Liver (tissue), 9 donors: ENCODE measurements around the gene TSHZ3. TPM values are rescaled to one million over a fixed set of nuclear protein-coding genes. Genes with fewer than 3 reads are reported as not detected.

Experiments
- DNase-seq: peaks from one replicate; pipeline ENCODE4 v3.0.0-alpha.2; 2017; ENCODE audit warnings: low spot score
- H3K27ac ChIP-seq, 2 donors: one replicate each; pipeline ENCODE4 v1.7.0; 2013; ENCODE audit warnings: inconsistent platforms in 2 of 2, low read length in 2 of 2, control low read depth in 1 of 2, low read depth in 1 of 2, mild to moderate bottlenecking in 1 of 2
- H3K27me3 ChIP-seq, 4 donors: one replicate each; pipeline versions ENCODE4 v1.6.1 to v1.7.0; 2013; ENCODE audit warnings: low read length in 3 of 4, inconsistent platforms in 1 of 4, mild to moderate bottlenecking in 1 of 4, moderate library complexity in 1 of 4; ENCODE audit not compliant: control insufficient read depth in 4 of 4, insufficient read depth in 4 of 4
- H3K36me3 ChIP-seq, 4 donors: one replicate each; pipeline versions ENCODE4 v1.6.1 to v1.7.0; 2013; ENCODE audit warnings: low read length in 3 of 4, mild to moderate bottlenecking in 3 of 4, low read depth in 1 of 4, moderate library complexity in 1 of 4; ENCODE audit not compliant: control insufficient read depth in 4 of 4, insufficient read depth in 3 of 4
- H3K4me1 ChIP-seq, 4 donors: one replicate each; pipeline versions ENCODE4 v1.6.1 to v1.7.0; 2013; ENCODE audit warnings: low read length in 3 of 4, mild to moderate bottlenecking in 3 of 4, moderate library complexity in 1 of 4; ENCODE audit not compliant: control insufficient read depth in 4 of 4, insufficient read depth in 4 of 4
- H3K4me3 ChIP-seq, 3 donors: one replicate each; pipeline versions ENCODE4 v1.6.1 to v1.7.0; 2013; ENCODE audit warnings: low read length in 3 of 3, control low read depth in 1 of 3, low read depth in 1 of 3, mild to moderate bottlenecking in 1 of 3
- H3K9ac ChIP-seq, 2 donors: one replicate each; pipeline ENCODE4 v1.7.0; 2013; ENCODE audit warnings: low read length in 2 of 2, mild to moderate bottlenecking in 2 of 2, moderate library complexity in 2 of 2, control low read depth in 1 of 2, low read depth in 1 of 2
- H3K9me3 ChIP-seq, 4 donors: one replicate each; pipeline versions ENCODE4 v1.6.1 to v1.7.0; 2013; ENCODE audit warnings: low read length in 3 of 4; ENCODE audit not compliant: control insufficient read depth in 4 of 4
- ATF3 ChIP-seq: IDR thresholded peaks from 2 replicates; pipeline ENCODE4 v1.6.1; 2016; ENCODE audit warnings: antibody characterized with exemption
- EGR1 ChIP-seq, 2 donors: IDR thresholded peaks; 2 replicates each; pipeline ENCODE4 v1.6.1; 2016 to 2018; ENCODE audit warnings: antibody characterized with exemption in 2 of 2, low read depth in 2 of 2
- FOXA1 ChIP-seq: IDR thresholded peaks from 2 replicates; pipeline ENCODE4 v1.6.1; 2016; ENCODE audit warnings: antibody characterized with exemption
- FOXA2 ChIP-seq: IDR thresholded peaks from 2 replicates; pipeline ENCODE4 v1.6.1; 2016; ENCODE audit warnings: antibody characterized with exemption
- GABPA ChIP-seq, 2 donors: IDR thresholded peaks in 1 of 2; conservative IDR thresholded peaks in 1 of 2; 2 replicates each; pipeline ENCODE4 v1.6.1; 2016; ENCODE audit warnings: antibody characterized with exemption in 2 of 2, mild to moderate bottlenecking in 1 of 2, moderate library complexity in 1 of 2
- HNF4A ChIP-seq, 2 donors: conservative IDR thresholded peaks; 2 replicates each; pipeline ENCODE4 v1.6.1; 2016; ENCODE audit warnings: antibody characterized with exemption in 2 of 2, mild to moderate bottlenecking in 2 of 2
- HNF4G ChIP-seq: IDR thresholded peaks from 2 replicates; pipeline ENCODE4 v1.6.1; 2016; ENCODE audit warnings: antibody characterized with exemption
- JUND ChIP-seq, 2 donors: IDR thresholded peaks; 2 replicates each; pipeline ENCODE4 v1.6.1; 2016; ENCODE audit warnings: antibody characterized with exemption in 2 of 2
- MAX ChIP-seq: IDR thresholded peaks from 2 replicates; pipeline ENCODE4 v1.6.1; 2016; ENCODE audit warnings: antibody characterized with exemption
- NR2F2 ChIP-seq: IDR thresholded peaks from 2 replicates; pipeline ENCODE4 v1.6.1; 2016; ENCODE audit warnings: antibody characterized with exemption
- RAD21 ChIP-seq, 2 donors: IDR thresholded peaks; 2 replicates each; pipeline ENCODE4 v1.6.1; 2016; ENCODE audit warnings: antibody characterized with exemption in 2 of 2, mild to moderate bottlenecking in 2 of 2
- RXRA ChIP-seq, 2 donors: IDR thresholded peaks; 2 replicates each; pipeline ENCODE4 v1.6.1; 2017 to 2018; ENCODE audit warnings: antibody characterized with exemption in 2 of 2, mild to moderate bottlenecking in 1 of 2
- SP1 ChIP-seq: IDR thresholded peaks from 2 replicates; pipeline ENCODE4 v1.6.1; 2018; ENCODE audit warnings: antibody characterized with exemption, mild to moderate bottlenecking
- TAF1 ChIP-seq: conservative IDR thresholded peaks from 2 replicates; pipeline ENCODE4 v1.6.1; 2016; ENCODE audit warnings: antibody characterized with exemption, mild to moderate bottlenecking
- YY1 ChIP-seq: IDR thresholded peaks from 2 replicates; pipeline ENCODE4 v1.6.1; 2016; ENCODE audit warnings: antibody characterized with exemption, mild to moderate bottlenecking
- ZBTB33 ChIP-seq: IDR thresholded peaks from 2 replicates; pipeline ENCODE4 v1.6.1; 2016; ENCODE audit warnings: antibody characterized with exemption
- WGBS: extraction: QIAGEN DNeasy Blood & Tissue Kit; methylation state at CpG from one replicate; pipeline ENCODE4 v1.1.7; 2013; 5-methylcytosine and 5-hydroxymethylcytosine counted together
- polyA plus RNA-seq, 2 donors: library from polyadenylated mRNA; stranded (reverse) in 1 of 2; unstranded in 1 of 2; fragments of 200-250 nt in 1 of 2; fragments of >200 nt in 1 of 2; fragmentation: Nextera tagmentation in 1 of 2; extraction: Ambion mirVana in 1 of 2; gene quantifications; one replicate each; pipeline versions ENCODE4 v1.2.1 to v1.2.3, GENCODE V29; 2013 to 2015
- total RNA-seq, 2 donors: library from RNA; depleted of rRNA; stranded (reverse); fragments of >200 nt; gene quantifications; one replicate each; pipeline ENCODE4 v1.2.3, GENCODE V29; 2014
- TF ChIP-seq, protein P1 (sequence below): fragments of 150-350 bp; IDR thresholded peaks from 2 replicates; pipeline ENCODE4 v1.5.1; 2017; ENCODE audit warnings: improper control_type of control experiment, low read depth, low read length; ENCODE audit not compliant: missing input control
- donor health status: healthy.
- donor health status: healthy.
- donor health status: healthy.
- donor health status: healthy.
- donor health status: healthy.

TSHZ3 gene
- total and polyA plus RNA-seq, 4 donors = 0.42 to 3.3 (median 0.68) TPM

DNA sequence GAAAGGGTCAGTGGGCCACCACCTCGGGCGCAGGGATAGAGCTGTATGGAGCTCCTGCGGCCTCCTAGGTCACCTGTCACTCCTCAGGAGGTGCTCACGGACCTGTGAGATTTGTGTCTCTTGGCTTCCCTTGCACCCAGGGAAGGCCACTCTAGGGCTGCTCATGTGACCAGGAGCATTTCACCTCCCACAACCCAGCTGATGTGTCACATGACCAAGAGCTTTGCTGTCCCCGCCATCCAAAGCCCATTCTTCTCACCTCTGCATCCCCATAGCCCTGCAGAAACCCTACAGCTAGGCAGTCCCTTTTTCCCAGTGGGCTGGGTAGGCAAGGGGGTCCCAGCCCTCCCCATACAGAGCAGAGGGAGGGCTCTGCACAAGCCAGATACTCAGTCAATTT, 51.2 kb downstream of the TSHZ3 start:
- H3K4me1 ChIP-seq = no peaks in the 10 kb centered on the region
- no peak overlapping the region for H3K27ac ChIP-seq
- H3K9ac ChIP-seq = no peak overlapping the region
- H3K9me3 ChIP-seq = no peaks in the 10 kb centered on the region
- WGBS = 73% methylated on average over 5 of the region's 5 CpGs
- DNase-seq = no peak
- no peaks in the 10 kb centered on the region for H3K36me3 ChIP-seq
- H3K4me3 ChIP-seq = no peak overlapping the region
- no peak for TF ChIP-seq RAD21 (IDR thresholded peaks at IDR 0.05)
- no peak for TF ChIP-seq FOXA1
- TF ChIP-seq, protein P1, sequence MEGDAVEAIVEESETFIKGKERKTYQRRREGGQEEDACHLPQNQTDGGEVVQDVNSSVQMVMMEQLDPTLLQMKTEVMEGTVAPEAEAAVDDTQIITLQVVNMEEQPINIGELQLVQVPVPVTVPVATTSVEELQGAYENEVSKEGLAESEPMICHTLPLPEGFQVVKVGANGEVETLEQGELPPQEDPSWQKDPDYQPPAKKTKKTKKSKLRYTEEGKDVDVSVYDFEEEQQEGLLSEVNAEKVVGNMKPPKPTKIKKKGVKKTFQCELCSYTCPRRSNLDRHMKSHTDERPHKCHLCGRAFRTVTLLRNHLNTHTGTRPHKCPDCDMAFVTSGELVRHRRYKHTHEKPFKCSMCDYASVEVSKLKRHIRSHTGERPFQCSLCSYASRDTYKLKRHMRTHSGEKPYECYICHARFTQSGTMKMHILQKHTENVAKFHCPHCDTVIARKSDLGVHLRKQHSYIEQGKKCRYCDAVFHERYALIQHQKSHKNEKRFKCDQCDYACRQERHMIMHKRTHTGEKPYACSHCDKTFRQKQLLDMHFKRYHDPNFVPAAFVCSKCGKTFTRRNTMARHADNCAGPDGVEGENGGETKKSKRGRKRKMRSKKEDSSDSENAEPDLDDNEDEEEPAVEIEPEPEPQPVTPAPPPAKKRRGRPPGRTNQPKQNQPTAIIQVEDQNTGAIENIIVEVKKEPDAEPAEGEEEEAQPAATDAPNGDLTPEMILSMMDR = no peak
- no peak for TF ChIP-seq GABPA (IDR thresholded peaks at IDR 0.05 in 1 of 2, conservative IDR thresholded peaks at IDR 0.05 in 1 of 2)
- TF ChIP-seq NR2F2 = no peak
- TF ChIP-seq ZBTB33 = no peak
- no peak for TF ChIP-seq FOXA2
- TF ChIP-seq HNF4G = no peak
- no peak for TF ChIP-seq ATF3
- TF ChIP-seq YY1 = no peak
- TF ChIP-seq SP1 = no peak
- TF ChIP-seq RXRA (IDR thresholded peaks at IDR 0.05) = no peak
- no peak for TF ChIP-seq TAF1
- H3K27me3 ChIP-seq = no peaks in the 10 kb centered on the region

DNA sequence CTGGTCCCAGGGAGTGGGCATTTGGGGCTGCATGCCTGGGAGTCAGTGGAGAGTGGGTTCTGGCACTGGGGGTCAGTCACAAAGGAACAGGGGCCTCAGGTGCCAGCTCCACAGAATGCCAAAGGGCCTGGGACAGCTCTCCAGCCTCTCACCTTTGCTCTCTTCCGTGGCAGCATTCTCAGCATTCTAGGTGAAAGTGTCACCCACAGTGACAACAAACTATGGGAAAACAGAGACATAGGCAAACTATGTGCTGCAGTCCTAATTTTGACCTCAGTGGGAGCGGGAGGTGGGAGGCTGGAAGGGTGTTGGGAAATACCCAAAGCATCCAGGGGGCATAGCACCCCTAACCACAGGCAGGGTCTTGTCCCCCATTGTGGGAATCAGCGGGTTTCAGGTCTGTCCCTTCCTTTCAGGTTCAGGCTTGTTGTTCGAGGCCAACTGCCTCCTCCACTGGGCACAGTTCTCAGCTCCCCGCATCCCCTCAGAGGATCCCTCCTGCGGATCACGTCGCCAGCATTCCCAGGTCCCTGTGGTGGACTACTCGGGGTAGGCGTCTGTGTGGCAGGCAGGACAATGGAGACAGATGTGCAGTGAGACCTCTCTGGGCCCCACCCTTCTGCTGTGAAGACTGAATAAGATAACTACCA, 52.4 kb downstream of the TSHZ3 start:
- Histone ChIP-seq H3K4me1 (no peaks in the 10 kb centered on the region), H3K9me3 (no peaks in the 10 kb centered on the region)
- 76% methylated on average over 10 of the region's 10 CpGs for whole genome bisulfite sequencing

More for the DNA sequence above, 52.4 kb downstream of the TSHZ3 start:
- DNase-seq = no peak
- Histone ChIP-seq H3K36me3 (no peaks in the 10 kb centered on the region), H3K9ac (no peak overlapping the region), H3K27ac (no peak overlapping the region), H3K4me3 (no peak overlapping the region), H3K27me3 (no peaks in the 10 kb centered on the region)
- TF ChIP-seq HNF4A (conservative IDR thresholded peaks at IDR 0.05) = no peak
- TF ChIP-seq JUND (IDR thresholded peaks at IDR 0.05) = no peak
- no peak for TF ChIP-seq ATF3
- no peak for TF ChIP-seq RAD21 (IDR thresholded peaks at IDR 0.05)
- no peak for TF ChIP-seq ZBTB33
- TF ChIP-seq FOXA1 = no peak
- TF ChIP-seq SP1 = no peak
- TF ChIP-seq YY1 = no peak
- no peak for TF ChIP-seq GABPA (IDR thresholded peaks at IDR 0.05 in 1 of 2, conservative IDR thresholded peaks at IDR 0.05 in 1 of 2)
- TF ChIP-seq EGR1 (IDR thresholded peaks at IDR 0.05; ENCODE audit: low read depth in 2 of 2) = no peak
- TF ChIP-seq MAX = no peak
- TF ChIP-seq FOXA2 = no peak
- TF ChIP-seq, protein P1 = no peak
- TF ChIP-seq TAF1 = no peak
- no peak for TF ChIP-seq HNF4G
- no peak for TF ChIP-seq NR2F2
